Fibroblast of villous mesenchyme (primary cell): ENCODE data around the gene PRRC2B. TPM values are rescaled to one million over a fixed set of nuclear protein-coding genes. Genes with fewer than 3 reads are reported as not detected.
"Not testable (repeated sequence)": the region's sequence is repeated elsewhere in the genome, so short reads cannot be mapped to it uniquely, and the experiment has no call there.

Experiments used
- DNase-seq: peaks from one replicate; pipeline ENCODE4 v3.0.0-alpha.2; 2010; ENCODE audit warnings: low read depth
- H3K4me3 ChIP-seq: 2 replicates; pipeline ENCODE4 v1.5.1; 2011; ENCODE audit warnings: low read depth, mild to moderate bottlenecking, low read length
- total RNA-seq: library from RNA; depleted of rRNA; stranded (reverse); fragments of >200 nt; gene quantifications from 2 replicates; pipeline ENCODE4 v1.2.3, GENCODE V29; 2012
- TF ChIP-seq, protein P1 (sequence below): IDR thresholded peaks from 2 replicates; pipeline ENCODE4 v1.5.1; 2012; ENCODE audit warnings: low read depth, mild to moderate bottlenecking, low read length; ENCODE audit not compliant: insufficient read depth

The PRRC2B gene
- total RNA-seq, 1 donor: 92.8 TPM

DNA sequence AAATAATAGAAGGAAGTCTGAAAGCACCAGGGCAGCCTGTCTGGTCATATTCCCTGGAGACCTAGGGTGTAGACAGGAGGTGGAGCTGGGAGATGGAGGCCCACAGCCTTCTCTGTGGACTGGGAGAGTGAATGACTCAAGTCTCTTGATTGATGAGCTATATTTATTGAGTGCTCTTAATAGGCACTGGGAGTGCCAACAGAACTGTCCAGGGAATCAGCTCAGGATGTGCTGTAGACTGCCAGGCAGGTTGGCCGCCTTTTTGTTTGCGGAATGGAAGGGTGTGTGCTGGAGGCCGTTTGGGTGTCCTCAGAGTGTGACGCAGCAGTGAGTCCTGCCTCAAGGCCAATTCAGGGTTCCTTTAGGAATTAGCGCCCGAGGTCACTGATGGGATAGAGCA, 75.5 kb downstream of the PRRC2B start:
- DNase-seq: no peak
- no peak overlapping the region for H3K4me3 ChIP-seq
- TF ChIP-seq, protein P1, sequence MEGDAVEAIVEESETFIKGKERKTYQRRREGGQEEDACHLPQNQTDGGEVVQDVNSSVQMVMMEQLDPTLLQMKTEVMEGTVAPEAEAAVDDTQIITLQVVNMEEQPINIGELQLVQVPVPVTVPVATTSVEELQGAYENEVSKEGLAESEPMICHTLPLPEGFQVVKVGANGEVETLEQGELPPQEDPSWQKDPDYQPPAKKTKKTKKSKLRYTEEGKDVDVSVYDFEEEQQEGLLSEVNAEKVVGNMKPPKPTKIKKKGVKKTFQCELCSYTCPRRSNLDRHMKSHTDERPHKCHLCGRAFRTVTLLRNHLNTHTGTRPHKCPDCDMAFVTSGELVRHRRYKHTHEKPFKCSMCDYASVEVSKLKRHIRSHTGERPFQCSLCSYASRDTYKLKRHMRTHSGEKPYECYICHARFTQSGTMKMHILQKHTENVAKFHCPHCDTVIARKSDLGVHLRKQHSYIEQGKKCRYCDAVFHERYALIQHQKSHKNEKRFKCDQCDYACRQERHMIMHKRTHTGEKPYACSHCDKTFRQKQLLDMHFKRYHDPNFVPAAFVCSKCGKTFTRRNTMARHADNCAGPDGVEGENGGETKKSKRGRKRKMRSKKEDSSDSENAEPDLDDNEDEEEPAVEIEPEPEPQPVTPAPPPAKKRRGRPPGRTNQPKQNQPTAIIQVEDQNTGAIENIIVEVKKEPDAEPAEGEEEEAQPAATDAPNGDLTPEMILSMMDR: no peak

DNA sequence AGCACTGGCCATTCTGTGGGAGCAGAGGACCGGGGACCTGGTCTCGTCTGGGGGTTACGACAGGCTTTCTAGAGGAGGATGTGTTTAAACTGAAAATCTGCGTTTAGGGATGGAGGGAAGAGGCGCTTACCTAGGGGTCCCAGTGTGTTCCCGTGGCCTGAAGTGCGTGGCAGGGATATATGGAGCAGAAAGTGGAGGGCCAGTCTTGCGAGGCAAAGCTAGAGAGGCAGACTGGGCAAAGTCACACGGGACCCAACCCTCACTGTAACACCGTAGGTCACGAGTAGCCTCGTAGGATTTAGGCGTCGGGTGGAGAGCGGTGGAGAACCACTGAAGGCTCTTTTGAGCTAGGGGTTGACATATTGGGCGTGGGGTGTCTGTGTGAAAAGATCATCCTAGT, 76.1 kb downstream of the PRRC2B start:
- TF ChIP-seq, protein P1: no peak
- DNase-seq: no peak
- no peak overlapping the region for H3K4me3 ChIP-seq

DNA sequence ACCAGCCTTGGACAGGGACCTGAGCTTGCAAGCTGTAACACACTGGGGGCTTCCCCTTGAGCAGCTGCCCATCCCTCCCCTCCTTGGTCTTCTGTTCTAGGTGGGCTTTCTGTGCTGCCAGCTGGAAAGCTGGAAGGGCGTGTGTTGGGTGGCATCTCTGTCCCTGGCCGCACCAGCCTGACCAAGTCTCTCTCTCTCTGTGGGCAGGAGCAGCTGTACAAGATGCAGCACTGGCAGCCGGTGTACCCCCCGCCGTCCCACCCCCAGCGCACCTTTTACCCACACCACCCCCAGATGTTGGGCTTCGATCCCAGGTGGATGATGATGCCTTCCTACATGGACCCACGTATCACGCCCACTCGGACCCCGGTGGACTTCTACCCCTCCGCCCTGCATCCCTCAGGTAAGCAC, 76.7 kb downstream of the PRRC2B start:
- H3K4me3 ChIP-seq: no peak overlapping the region
- no peak for DNase-seq
- TF ChIP-seq, protein P1: no peak

DNA sequence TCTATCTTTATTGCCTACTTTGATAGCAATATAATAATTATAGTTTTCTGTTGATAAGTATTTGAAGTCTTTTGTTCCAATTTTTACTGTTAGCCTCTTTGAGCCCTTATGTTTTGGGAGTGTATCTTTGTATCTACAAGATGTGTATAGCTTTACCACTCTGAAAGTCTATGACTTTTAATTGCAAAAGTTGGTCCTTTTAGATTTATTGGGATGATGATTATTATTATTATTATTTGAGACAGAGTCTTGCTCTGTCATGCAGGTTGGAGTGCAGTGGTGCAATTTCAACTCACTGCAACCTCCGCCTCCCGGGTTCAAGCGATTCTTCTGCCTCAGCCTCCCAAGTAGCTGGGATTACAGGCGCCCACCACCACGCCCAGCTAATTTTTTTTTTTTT, 78.2 kb downstream of the PRRC2B start:
- H3K4me3 ChIP-seq, DNase-seq: not testable (repeated sequence)

DNA sequence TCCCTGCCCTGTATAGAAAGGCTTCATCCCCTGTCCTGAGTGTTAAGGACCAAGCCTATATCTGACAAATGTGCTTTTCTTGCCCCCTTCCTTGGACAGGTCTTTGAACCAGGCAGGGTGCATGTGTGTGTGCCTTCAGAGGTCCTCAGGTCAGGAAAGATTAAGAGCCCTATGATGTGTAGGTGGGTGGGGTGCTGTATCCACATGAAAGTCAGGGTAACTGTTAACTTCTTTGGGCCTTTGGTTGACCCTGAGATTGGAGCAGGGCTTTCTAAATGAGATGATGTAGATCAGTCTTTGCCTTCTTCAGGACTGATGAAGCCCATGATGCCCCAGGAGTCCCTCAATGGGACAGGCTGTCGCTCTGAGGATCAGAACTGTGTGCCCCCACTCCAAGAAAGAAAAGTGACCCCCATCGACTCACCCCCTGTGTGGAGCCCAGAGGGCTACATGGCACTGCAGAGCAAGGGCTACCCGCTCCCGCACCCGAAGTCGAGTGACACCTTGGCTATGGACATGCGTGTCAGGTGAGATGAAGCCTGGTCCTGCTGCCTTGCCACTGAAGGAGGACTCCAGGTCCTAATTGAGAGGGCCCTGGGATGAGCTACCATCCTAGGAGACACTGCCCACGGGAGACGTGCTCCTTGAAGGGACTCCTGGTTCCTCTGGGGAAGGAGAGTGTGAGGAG, 79.5 kb downstream of the PRRC2B start:
- no peak overlapping the region for H3K4me3 ChIP-seq
- TF ChIP-seq, protein P1: no peak
- DNase-seq: no peak

DNA sequence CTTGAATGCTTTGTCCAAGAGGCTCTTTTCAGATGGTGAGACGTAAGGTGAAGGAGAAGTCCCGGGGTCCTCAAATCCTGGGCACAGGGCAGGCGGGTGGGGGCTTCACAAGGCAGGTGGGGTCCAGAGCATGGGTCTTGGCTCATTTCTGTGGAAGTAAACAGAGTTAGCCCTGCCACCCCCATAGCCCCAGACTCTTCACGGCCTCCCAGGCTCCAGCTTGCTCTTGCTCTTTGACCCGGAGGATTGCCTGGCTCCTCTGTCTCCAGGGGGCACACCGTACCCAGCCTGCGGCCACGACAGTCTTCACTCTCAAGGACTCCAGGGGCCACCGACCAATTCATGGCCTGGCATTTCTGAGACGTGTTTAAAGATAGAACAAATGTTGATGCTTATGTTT, 80.0 kb downstream of the PRRC2B start:
- TF ChIP-seq, protein P1: no peak
- no peak overlapping the region for H3K4me3 ChIP-seq
- no peak for DNase-seq

DNA sequence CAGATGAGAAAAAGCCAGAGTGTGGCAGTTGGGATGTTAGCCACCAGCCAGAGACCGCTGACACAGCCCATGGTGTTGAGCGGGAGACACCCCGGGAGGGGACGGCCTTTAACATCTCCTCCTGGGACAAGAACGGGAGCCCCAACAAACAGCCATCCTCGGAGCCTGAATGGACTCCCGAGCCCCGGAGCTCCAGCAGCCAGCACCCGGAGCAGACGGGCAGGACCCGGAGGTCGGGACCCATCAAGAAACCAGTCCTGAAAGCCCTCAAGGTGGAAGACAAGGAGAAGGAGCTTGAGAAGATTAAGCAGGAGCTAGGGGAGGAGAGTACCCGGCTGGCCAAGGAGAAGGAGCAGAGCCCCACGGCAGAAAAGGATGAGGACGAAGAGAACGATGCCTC, 80.8 kb downstream of the PRRC2B start:
- no peak for DNase-seq
- TF ChIP-seq, protein P1: no peak
- H3K4me3 ChIP-seq: no peak overlapping the region
